Measurements from ENCODE around the gene ATP2B2.

- TF ChIP-seq POLR2A (IDR thresholded peaks at IDR 0.05; ENCODE audit: low read length) (no peak), GATA1 (IDR thresholded peaks at IDR 0.05; ENCODE audit: low read depth, low read length) (no peak)
Measured at GRCh38 chr3:10487988-10488633, 17.3 kb downstream of the ATP2B2 start.

Measured in erythroblast (primary cell).